ENCODE results near the gene NCOA1.

DNA sequence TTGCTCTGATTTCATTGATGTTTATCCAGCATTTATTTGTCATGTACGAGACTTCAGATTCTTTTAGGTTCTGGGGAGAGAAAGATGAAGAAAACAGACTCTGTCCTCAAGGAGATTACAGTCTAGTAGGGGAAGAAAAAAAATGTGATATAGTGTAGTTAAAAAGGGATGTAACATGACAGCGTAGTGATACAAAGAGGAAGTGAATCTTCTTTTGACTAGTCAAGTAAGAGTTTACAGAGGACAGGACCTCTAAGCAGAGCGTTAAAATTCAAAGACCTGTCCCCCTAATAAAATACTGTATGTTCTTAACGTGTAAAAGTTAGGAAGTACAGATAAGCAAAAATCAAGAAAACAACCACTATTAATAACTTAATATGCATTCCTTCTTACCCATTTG, 47.7 kb downstream of the NCOA1 start:
- TF ChIP-seq, protein P1, sequence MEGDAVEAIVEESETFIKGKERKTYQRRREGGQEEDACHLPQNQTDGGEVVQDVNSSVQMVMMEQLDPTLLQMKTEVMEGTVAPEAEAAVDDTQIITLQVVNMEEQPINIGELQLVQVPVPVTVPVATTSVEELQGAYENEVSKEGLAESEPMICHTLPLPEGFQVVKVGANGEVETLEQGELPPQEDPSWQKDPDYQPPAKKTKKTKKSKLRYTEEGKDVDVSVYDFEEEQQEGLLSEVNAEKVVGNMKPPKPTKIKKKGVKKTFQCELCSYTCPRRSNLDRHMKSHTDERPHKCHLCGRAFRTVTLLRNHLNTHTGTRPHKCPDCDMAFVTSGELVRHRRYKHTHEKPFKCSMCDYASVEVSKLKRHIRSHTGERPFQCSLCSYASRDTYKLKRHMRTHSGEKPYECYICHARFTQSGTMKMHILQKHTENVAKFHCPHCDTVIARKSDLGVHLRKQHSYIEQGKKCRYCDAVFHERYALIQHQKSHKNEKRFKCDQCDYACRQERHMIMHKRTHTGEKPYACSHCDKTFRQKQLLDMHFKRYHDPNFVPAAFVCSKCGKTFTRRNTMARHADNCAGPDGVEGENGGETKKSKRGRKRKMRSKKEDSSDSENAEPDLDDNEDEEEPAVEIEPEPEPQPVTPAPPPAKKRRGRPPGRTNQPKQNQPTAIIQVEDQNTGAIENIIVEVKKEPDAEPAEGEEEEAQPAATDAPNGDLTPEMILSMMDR (IDR thresholded peaks at IDR 0.05) = no peak
- TF ChIP-seq POLR2A (IDR thresholded peaks at IDR 0.05) = no peak

Data from testis (tissue), 2 donors.